Activated T-helper 2 cell treated with anti-CD3 and anti-CD28 coated beads, Interferon-gamma antibody, Interleukin-2, Interleukin-4, amounts not matched to agents 10 μg/mL and 5 μg/mL and 100 μg/mL, durations not matched to agents 14 hours and 24 hours and 36 hours (primary cell): Measurements from ENCODE around the gene ARHGAP29. TPM values are rescaled to one million over a fixed set of nuclear protein-coding genes. Genes with fewer than 3 reads are reported as not detected.

Experiments used
- DNase-seq: peaks from one replicate; pipeline ENCODE4 v3.0.0; 2021; ENCODE audit warnings: low spot score
- H3K27ac Mint-ChIP-seq: one replicate; pipeline ENCODE4 v1.8.0; 2021; ENCODE audit warnings: mixed read lengths
- H3K27me3 Mint-ChIP-seq: one replicate; pipeline ENCODE4 v1.8.0; 2021; ENCODE audit warnings: low read depth, mixed read lengths
- H3K36me3 Mint-ChIP-seq: one replicate; pipeline ENCODE4 v1.8.0; 2021; ENCODE audit warnings: low read depth, mixed read lengths
- H3K4me1 Mint-ChIP-seq: one replicate; pipeline ENCODE4 v1.8.0; 2021; ENCODE audit warnings: low read depth, mixed read lengths
- H3K4me3 Mint-ChIP-seq: one replicate; pipeline ENCODE4 v1.8.0; 2021; ENCODE audit warnings: low read depth, mild to moderate bottlenecking, moderate library complexity, mixed read lengths
- H3K9me3 Mint-ChIP-seq: one replicate; pipeline ENCODE4 v1.8.0; 2021; ENCODE audit warnings: mixed read lengths
- intact Hi-C: fragments of 100-400 bp; cut with micrococcal nuclease; formaldehyde crosslinking; loops from one replicate; pipeline ENCODE4 v1.15.1; 2023
- total RNA-seq: library from RNA; stranded (reverse); gene quantifications from 2 replicates; pipeline ENCODE4 v1.2.3, GENCODE V29; 2022

ARHGAP29 gene
- total RNA-seq, 1 donor from 2014 or later = 0.18 TPM

DNA sequence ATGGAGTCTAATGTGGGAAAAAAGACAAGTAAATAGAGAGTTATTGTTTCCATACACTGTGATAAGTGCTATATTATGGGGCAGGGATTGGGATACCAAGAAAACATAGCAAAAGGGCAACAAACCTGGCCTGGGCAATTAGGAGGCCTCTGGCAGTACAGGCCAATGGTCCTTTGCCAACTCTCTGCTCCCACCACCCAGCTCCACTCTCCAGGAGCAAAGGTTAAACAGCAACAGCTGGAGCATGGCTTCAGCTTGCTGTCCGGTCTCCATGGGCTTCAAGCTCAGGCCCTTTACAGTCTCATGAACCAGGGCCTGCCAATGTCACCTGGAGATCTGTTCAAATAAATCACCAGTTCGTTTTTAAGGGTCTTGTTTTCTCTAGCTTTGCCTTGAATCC is 37.2 kb upstream of the ARHGAP29 start:
- Mint-ChIP-seq H3K9me3 (no peaks in the 10 kb centered on the region), H3K27me3 (peaks cover under 1% of the 10 kb centered on the region), H3K36me3 (no peaks in the 10 kb centered on the region), H3K4me1 (no peaks in the 10 kb centered on the region), H3K4me3 (no peak overlapping the region), H3K27ac (no peak overlapping the region)
- intact Hi-C loops = no loop called here
- no peak for DNase-seq

DNA sequence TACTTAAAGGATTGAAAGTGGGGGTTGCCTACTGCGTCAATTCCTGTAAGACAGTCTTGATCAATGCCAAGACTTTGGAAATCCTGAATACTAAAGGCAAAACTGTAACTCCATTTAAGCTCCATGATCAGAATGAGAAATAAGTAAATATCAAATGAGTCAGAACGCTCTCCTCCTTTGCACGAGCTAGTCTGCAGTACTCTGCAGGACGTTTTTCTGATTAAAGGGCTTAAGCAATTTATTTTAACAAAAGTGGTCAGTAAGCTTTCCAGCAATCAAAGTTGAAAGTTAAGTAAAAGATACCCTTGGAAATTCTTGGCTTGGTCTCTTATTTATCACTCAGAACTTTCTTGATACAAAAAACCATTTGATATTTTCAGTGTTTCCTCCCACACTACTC is 35.7 kb upstream of the ARHGAP29 start:
- Mint-ChIP-seq H3K36me3 (no peaks in the 10 kb centered on the region), H3K4me3 (no peak overlapping the region), H3K4me1 (no peaks in the 10 kb centered on the region), H3K27ac (no peak overlapping the region), H3K9me3 (no peaks in the 10 kb centered on the region), H3K27me3 (peaks cover 6% of the 10 kb centered on the region)
- no peak for DNase-seq
- intact Hi-C loops = no loop called here

DNA sequence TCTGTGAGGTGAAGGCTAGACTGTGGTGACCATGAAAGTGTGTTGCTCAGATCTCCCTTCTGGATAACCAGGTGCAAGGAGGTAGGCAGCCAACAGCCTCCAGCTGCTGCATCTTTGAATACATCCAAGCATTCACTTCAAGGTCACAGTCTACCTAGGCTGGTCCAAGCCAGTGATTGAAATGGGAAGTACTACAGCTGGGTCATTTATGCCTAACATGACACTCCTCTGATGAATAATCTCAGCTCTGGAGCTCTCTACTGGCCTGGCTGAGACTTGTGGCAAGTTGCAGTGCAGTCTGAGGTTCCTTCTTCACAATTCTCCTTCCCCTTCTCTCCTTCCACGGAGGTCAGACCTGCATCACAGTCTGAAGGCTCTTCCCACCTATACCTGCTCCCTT is 35.0 kb upstream of the ARHGAP29 start:
- no peaks in the 10 kb centered on the region for H3K9me3 Mint-ChIP-seq
- intact Hi-C loops = no loop called here
- DNase-seq = no peak
- H3K4me1 Mint-ChIP-seq = no peaks in the 10 kb centered on the region
- H3K36me3 Mint-ChIP-seq = no peaks in the 10 kb centered on the region
- no peak overlapping the region for H3K27ac Mint-ChIP-seq
- H3K27me3 Mint-ChIP-seq = peaks cover 7% of the 10 kb centered on the region
- H3K4me3 Mint-ChIP-seq = no peak overlapping the region

DNA sequence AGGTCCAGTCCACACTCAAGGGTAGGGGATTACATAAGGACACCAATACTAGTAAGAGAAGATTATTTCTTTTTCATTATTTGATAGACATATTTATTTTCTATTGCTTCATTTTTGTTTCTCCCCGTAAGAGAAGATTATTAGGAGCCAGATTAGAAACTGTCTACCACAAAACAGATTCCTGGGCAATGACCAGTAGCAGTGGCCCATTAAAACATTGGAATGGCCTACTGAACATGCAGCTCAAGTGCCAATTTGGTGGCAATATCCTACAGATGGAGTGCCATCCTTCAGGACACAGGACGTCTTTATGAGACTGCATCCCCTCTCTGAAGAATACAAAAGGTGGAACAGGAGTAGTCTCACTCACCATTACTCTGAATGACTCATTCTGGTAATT is 34.0 kb upstream of the ARHGAP29 start:
- no peak overlapping the region for H3K4me3 Mint-ChIP-seq
- H3K36me3 Mint-ChIP-seq = no peaks in the 10 kb centered on the region
- H3K27me3 Mint-ChIP-seq = peaks cover 7% of the 10 kb centered on the region
- no peaks in the 10 kb centered on the region for H3K4me1 Mint-ChIP-seq
- intact Hi-C loops = no loop called here
- no peak overlapping the region for H3K27ac Mint-ChIP-seq
- no peak for DNase-seq
- no peaks in the 10 kb centered on the region for H3K9me3 Mint-ChIP-seq

DNA sequence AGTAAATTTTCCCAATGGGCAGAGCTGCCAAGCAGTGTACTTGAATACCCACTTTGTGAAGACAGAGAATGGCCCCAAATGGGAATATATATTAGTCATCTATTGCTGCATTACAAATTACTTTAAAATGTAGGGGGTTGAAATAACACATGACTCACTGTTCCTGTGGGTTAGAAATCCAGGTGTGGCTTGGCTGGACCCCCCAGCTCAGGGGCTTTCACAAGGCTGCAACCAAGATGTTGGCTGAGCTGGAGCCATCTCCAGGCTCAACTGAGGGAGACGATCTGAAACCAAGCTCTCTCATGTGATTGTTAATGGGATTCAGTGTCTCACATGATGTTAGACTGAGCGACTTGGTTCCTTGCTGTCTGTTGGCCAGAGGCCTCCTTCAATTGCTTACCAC is 33.4 kb upstream of the ARHGAP29 start:
- no peak overlapping the region for H3K4me3 Mint-ChIP-seq
- DNase-seq = no peak
- no peak overlapping the region for H3K27ac Mint-ChIP-seq
- peaks cover 8% of the 10 kb centered on the region for H3K27me3 Mint-ChIP-seq
- H3K36me3 Mint-ChIP-seq = no peaks in the 10 kb centered on the region
- no peaks in the 10 kb centered on the region for H3K4me1 Mint-ChIP-seq
- H3K9me3 Mint-ChIP-seq = no peaks in the 10 kb centered on the region
- intact Hi-C loops = no loop called here

DNA sequence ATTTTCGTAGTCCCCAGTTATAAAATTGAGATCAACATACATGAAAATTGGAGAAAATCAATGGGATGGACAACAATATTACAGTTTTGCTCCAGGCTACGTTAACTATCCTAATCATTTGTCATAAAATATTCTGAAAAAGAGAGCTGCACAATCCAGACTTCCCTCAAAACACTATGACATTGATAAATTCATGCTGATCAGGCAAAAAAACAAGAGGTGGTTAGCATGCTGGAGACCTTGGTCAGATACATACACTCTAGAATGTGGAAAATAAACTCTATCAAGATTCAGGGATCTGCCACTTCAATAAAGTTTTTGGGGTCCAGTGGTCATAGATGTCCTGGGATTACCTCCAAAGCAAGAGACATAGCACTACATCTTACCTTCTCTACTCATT is 32.5 kb upstream of the ARHGAP29 start:
- Mint-ChIP-seq H3K27me3 (peaks cover 12% of the 10 kb centered on the region), H3K36me3 (no peaks in the 10 kb centered on the region), H3K9me3 (no peaks in the 10 kb centered on the region), H3K4me3 (no peak overlapping the region), H3K27ac (no peak overlapping the region), H3K4me1 (no peaks in the 10 kb centered on the region)
- intact Hi-C loops = no loop called here
- DNase-seq = no peak

DNA sequence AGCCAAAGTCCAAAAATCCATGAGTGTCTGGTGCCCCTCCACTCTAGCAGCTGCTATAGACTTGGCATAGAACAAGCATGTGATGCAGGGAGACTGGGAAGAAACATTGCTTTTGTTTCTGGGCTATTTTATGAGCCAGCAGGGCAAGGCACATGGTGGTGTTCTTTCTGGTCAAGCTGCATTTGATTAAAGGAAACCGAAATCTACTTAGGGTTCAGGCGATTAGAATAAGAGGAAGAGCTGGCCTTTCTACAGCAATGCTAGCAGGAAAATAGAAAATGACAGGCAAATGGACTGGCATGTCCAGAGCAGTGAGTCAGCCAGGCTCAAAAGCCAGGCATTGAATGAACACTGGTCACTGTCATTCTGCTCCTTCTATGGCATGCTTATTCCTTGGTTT is 28.5 kb upstream of the ARHGAP29 start:
- H3K4me3 Mint-ChIP-seq = no peak overlapping the region
- peaks cover 21% of the 10 kb centered on the region for H3K27me3 Mint-ChIP-seq
- H3K4me1 Mint-ChIP-seq = no peaks in the 10 kb centered on the region
- intact Hi-C loops = no loop called here
- no peak for DNase-seq
- no peak overlapping the region for H3K27ac Mint-ChIP-seq
- H3K36me3 Mint-ChIP-seq = no peaks in the 10 kb centered on the region
- H3K9me3 Mint-ChIP-seq = no peaks in the 10 kb centered on the region

DNA sequence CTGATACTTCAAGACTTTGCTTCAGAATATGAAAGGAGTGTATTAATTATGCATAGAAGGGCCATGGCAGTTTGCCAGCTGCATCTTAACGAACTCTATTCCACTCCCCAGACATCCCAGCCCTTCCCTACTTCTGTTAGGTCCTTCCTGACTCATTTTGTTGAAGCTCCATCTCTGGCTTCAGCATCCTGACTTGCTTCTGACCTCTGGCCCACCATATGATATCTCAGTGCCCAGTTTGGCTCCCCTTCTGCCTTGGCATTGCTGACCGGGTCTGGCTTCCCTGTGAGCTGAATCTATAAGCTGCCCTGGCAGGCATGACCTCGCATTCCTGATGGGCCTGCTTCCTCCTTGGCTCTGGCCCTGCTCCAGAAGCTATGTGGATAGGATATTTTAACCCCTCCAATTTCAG is 27.6 kb upstream of the ARHGAP29 start:
- H3K27me3 Mint-ChIP-seq = peaks cover 22% of the 10 kb centered on the region
- no peaks in the 10 kb centered on the region for H3K4me1 Mint-ChIP-seq
- no peak for DNase-seq
- H3K36me3 Mint-ChIP-seq = no peaks in the 10 kb centered on the region
- H3K9me3 Mint-ChIP-seq = no peaks in the 10 kb centered on the region
- intact Hi-C loops = no loop called here
- no peak overlapping the region for H3K27ac Mint-ChIP-seq
- H3K4me3 Mint-ChIP-seq = no peak overlapping the region

DNA sequence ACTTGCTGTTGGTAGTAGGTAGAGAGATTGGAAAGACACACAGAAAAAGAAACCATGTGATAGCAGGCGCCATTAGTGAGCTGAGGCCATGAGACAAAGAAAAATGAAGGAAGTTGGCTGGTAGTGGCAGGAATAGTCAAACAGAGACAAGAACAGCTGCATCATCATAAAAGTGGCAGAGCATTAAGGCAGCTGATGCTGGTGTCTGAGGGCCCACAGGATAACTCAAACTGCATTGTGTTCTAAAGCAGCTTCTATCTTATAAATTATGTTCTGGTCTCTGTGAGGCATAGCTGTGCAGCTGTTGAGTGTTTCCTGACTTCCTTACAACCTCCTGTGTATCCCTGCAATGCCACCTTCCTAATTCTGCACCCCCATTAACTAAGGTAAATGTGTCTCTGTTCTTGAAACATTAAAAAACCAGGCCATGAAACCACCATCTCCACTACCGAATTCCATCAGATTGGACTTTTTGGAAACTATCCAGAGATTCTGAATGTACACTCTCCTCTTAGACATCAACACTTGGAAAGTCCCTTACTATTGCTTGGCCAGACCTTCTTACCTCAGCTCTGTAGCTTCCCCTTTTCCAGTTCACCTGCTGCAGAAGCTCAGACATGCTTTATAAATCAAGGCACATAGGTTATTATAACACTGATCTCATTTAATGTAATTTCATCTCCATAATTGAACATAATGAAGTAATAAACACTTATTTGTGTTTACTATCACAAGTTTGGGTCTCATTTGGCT is 23.4 kb upstream of the ARHGAP29 start:
- H3K4me3 Mint-ChIP-seq = no peak overlapping the region
- H3K4me1 Mint-ChIP-seq = no peaks in the 10 kb centered on the region
- H3K27ac Mint-ChIP-seq = no peak overlapping the region
- no peaks in the 10 kb centered on the region for H3K36me3 Mint-ChIP-seq
- intact Hi-C loops = no loop called here
- H3K9me3 Mint-ChIP-seq = no peaks in the 10 kb centered on the region
- no peak for DNase-seq
- H3K27me3 Mint-ChIP-seq = peaks cover 20% of the 10 kb centered on the region

DNA sequence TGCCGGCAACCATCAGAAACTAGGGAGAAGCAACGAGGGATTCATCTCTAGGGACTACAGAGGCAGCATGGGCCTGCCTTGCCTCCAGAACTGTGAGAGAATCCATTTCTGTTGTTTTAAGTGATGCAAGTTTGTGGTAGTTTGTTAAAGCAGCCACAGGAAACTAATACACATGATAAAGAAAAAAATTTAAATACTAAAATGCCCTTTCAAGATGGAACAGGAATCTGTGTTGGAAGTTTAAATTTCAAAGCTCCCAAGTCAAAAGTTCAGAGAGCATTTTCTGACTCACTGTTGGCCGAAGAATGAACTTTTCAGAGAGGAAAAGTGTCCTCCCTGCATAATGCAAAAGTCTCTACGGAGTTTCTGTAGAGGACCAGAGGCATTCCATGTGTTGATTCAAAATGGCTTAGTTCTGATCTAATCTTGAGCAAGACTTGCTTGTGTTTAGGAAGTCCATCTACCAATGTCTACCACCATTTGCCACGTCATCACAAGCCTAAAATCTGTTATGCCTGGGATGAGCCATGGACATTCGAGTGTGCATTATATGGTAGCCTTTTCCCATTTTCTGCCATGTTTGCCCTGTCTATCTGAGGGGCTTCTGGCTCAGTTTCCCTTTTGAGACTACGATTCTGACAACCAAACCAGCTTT is 22.4 kb upstream of the ARHGAP29 start:
- Mint-ChIP-seq H3K4me1 (no peaks in the 10 kb centered on the region), H3K27me3 (peaks cover 23% of the 10 kb centered on the region), H3K4me3 (no peak overlapping the region), H3K36me3 (no peaks in the 10 kb centered on the region), H3K27ac (no peak overlapping the region), H3K9me3 (no peaks in the 10 kb centered on the region)
- intact Hi-C loops = no loop called here
- DNase-seq = no peak

DNA sequence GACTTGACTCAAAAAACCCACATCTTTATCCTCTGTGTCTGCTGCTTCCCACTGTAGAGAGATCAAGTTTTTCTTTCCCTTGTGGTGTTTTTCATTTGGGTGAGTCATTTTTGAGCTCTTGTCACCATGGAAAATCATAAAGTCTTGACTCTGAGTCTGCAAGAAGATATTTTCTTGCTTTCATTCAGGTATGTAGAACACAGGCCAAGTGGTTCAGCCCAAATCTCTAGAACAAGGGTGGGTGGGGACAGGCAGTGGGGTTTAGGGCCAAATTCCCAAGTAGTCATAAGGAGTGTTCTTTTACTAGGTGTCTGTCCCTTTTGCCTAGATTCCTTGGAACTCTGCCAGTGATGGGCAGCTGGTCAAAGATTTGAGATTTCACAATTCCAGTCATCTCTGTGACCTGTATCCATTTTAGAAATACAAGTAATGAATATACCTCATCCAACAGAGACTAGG is 21.5 kb upstream of the ARHGAP29 start:
- Mint-ChIP-seq H3K27me3 (peaks cover 27% of the 10 kb centered on the region), H3K4me1 (no peaks in the 10 kb centered on the region), H3K36me3 (no peaks in the 10 kb centered on the region), H3K4me3 (no peak overlapping the region), H3K27ac (no peak overlapping the region), H3K9me3 (no peaks in the 10 kb centered on the region)
- intact Hi-C loops = no loop called here
- no peak for DNase-seq

DNA sequence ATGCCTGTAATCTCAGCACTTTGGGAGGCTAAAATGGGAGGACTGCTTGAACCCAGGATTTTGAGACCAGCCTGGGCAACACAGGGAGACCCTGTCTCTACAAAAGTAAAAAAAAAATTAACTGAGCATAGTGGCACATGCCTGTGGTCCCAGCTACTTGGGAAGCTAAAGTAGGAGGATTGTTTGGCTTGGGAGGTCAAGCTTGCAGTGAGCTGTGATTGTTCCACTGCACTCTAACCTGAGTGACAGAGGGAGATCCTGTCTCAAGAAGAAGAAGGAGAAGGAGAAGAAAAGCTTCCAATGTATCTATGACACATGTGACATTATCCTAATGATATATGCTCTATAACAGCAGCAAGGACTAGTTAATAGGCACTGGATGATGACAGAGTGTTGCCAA is 20.1 kb upstream of the ARHGAP29 start:
- DNase-seq = no peak
- no peaks in the 10 kb centered on the region for H3K9me3 Mint-ChIP-seq
- intact Hi-C loops = no loop called here
- peaks cover 28% of the 10 kb centered on the region for H3K27me3 Mint-ChIP-seq
- no peaks in the 10 kb centered on the region for H3K4me1 Mint-ChIP-seq
- H3K36me3 Mint-ChIP-seq = no peaks in the 10 kb centered on the region
- no peak overlapping the region for H3K4me3 Mint-ChIP-seq
- no peak overlapping the region for H3K27ac Mint-ChIP-seq

DNA sequence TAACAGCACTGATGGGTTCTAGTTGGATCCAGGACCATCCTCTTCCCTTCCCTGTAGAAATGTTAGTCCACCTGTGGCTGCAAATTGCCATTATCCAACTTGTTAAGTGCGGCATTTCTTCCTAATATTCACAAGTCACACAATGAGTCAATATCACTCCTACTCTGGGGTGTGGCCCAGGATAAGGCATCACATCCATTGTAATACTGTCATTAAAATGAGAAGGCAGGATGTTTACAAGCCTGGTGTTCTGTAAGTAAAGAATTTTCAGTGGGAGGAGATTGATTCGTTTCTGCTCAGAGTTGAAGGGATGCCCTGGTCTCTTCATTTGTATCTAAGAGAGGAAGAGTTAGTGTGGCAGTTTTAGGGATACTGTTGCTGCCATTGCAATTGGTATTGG is 18.1 kb upstream of the ARHGAP29 start:
- intact Hi-C loops = no loop called here
- peaks cover 30% of the 10 kb centered on the region for H3K27me3 Mint-ChIP-seq

More for the DNA sequence above, 18.1 kb upstream of the ARHGAP29 start:
- Mint-ChIP-seq H3K4me3 (no peak overlapping the region), H3K9me3 (no peaks in the 10 kb centered on the region), H3K27ac (no peak overlapping the region), H3K4me1 (no peaks in the 10 kb centered on the region), H3K36me3 (no peaks in the 10 kb centered on the region)
- no peak for DNase-seq
